Loucy (cell line): Measurements from ENCODE around the gene CLEC2D.
"Not testable (repeated sequence)": the region's sequence is repeated elsewhere in the genome, so short reads cannot be mapped to it uniquely, and the experiment has no call there.

Experiments
- H2AFZ ChIP-seq: fragments of 200-600 bp; sonication (generic); 2 replicates; pipeline ENCODE4 v1.6.0; 2016; ENCODE audit warnings: antibody characterized with exemption, mild to moderate bottlenecking, low read length, moderate library complexity
- H3F3A ChIP-seq: fragments of 200-600 bp; 2 replicates; pipeline ENCODE4 v1.6.0; 2016; ENCODE audit warnings: antibody characterized with exemption, low read depth, mild to moderate bottlenecking
- H3K27me3 ChIP-seq: fragments of 200-600 bp; sonication (generic); 2 replicates; pipeline ENCODE4 v1.6.1; 2014; ENCODE audit warnings: low read length, mild to moderate bottlenecking; ENCODE audit not compliant: insufficient read depth, poor library complexity, severe bottlenecking
- H3K36me3 ChIP-seq: fragments of 200-600 bp; sonication (generic); 2 replicates; pipeline ENCODE4 v1.6.1; 2016; ENCODE audit warnings: low read length; ENCODE audit not compliant: insufficient read depth
- H3K4me1 ChIP-seq: fragments of 200-600 bp; sonication (generic); 2 replicates; pipeline ENCODE4 v1.5.1; 2014; ENCODE audit warnings: low read length, mild to moderate bottlenecking; ENCODE audit not compliant: insufficient read depth, poor library complexity, severe bottlenecking
- H3K4me2 ChIP-seq: fragments of 200-600 bp; sonication (generic); 2 replicates; pipeline ENCODE4 v1.6.0; 2014; ENCODE audit warnings: antibody characterized with exemption, low read length, low read depth, mild to moderate bottlenecking; ENCODE audit not compliant: poor library complexity, severe bottlenecking
- H3K4me3 ChIP-seq: fragments of 200-600 bp; sonication (generic); 2 replicates; pipeline ENCODE4 v1.5.1; 2014; ENCODE audit warnings: low read length, mild to moderate bottlenecking, mixed read lengths; ENCODE audit not compliant: poor library complexity, severe bottlenecking
- H3K79me2 ChIP-seq: fragments of 200-600 bp; sonication (generic); 2 replicates; pipeline ENCODE4 v1.6.1; 2014; ENCODE audit warnings: low read length; ENCODE audit not compliant: insufficient read depth
- H3K9ac ChIP-seq: fragments of 200-600 bp; sonication (generic); 2 replicates; pipeline ENCODE4 v1.6.0; 2014; ENCODE audit warnings: mild to moderate bottlenecking, low read depth, low read length, moderate library complexity; ENCODE audit not compliant: poor library complexity, severe bottlenecking
- H3K9me2 ChIP-seq: fragments of 200-600 bp; sonication (generic); replicated peaks from 2 replicates; pipeline ENCODE4 v1.6.1; 2016; ENCODE audit warnings: low read depth, low read length, mixed read lengths
- H3K9me3 ChIP-seq: fragments of 200-600 bp; sonication (generic); 2 replicates; pipeline ENCODE4 v1.6.1; 2014; ENCODE audit warnings: mild to moderate bottlenecking, antibody characterized with exemption, low read length, low read depth; ENCODE audit not compliant: insufficient read depth
- H4K20me1 ChIP-seq: fragments of 200-600 bp; sonication (generic); 2 replicates; pipeline ENCODE4 v1.6.0; 2014; ENCODE audit warnings: antibody characterized with exemption, low read length, mild to moderate bottlenecking; ENCODE audit not compliant: insufficient read depth, poor library complexity, severe bottlenecking
- CTCF ChIP-seq: fragments of 200-600 bp; sonication (generic); conservative IDR thresholded peaks from 2 replicates; pipeline ENCODE4 v1.5.1; 2014; ENCODE audit warnings: mild to moderate bottlenecking, antibody characterized with exemption, low read length
- EZH2phosphoT487 ChIP-seq: fragments of 200-600 bp; IDR thresholded peaks from 2 replicates; pipeline ENCODE4 v1.6.1; 2018; ENCODE audit warnings: antibody characterized with exemption, mild to moderate bottlenecking, moderate library complexity, borderline replicate concordance

Gene CLEC2D

DNA sequence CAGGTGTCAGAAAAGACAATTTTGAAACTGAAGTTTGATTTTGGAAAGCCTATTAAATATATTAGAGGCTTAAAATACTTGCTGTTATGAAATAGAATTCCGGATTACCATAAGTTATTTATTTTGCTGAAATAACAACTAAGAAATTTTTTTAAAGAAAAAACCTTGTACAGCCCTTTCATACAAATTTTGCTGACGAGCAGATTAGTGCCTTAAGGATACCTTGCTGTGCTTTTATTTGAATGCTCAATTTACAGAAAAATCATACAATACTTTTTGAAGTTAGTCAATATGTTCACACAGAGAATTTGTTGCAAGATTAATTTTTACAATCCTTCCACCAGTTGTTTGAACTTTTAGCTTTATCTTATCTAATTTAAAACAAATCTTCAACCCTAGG is 29.5 kb upstream of the CLEC2D start:
- Histone ChIP-seq H3K9ac (no peak overlapping the region), H3F3A (no peaks in the 10 kb centered on the region), H2AFZ (no peak overlapping the region), H3K9me3 (peaks cover 11% of the 10 kb centered on the region; the same call in 1 of the 2 replicates), H3K79me2 (no peaks in the 10 kb centered on the region), H4K20me1 (no peaks in the 10 kb centered on the region), H3K9me2 (no peaks in the 10 kb centered on the region), H3K4me3 (no peak overlapping the region), H3K4me1 (peaks cover 22% of the 10 kb centered on the region), H3K27me3 (no peaks in the 10 kb centered on the region), H3K4me2 (no peak overlapping the region), H3K36me3 (no peaks in the 10 kb centered on the region)
- no peak for TF ChIP-seq EZH2phosphoT487
- no peak for TF ChIP-seq CTCF

DNA sequence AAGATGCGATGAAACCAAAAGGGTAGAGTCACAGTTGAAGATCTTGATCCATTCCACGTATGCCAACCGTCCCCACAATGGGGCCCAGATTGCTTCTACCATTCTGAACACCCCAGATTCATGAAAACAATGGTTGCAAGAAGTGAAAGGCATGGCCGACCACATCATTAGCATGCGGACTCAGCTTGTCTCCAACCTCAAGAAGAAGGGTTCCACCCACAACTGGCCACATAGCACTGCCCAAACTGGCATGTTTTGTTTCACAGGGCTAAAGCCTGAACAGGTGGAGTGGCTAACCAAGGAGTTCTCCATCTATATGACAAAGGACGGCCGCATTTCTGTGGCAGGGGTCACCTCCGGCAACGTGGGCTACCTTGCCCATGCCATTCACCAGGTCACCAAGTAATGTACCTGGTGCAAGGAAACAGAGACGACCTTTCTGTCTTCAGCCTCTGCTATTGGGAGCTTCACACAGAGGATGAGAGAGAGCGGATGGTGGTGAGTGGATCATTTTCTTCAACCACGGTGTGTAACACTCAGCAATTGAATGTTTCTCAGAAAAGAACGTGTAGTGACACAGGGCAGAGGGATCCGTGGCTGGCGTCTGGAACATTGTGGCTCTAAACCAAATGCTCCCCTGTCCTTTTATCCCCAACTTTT is 26.8 kb upstream of the CLEC2D start:
- TF ChIP-seq EZH2phosphoT487 (no peak), CTCF (no peak)
- Histone ChIP-seq H3K4me3 (no peak overlapping the region), H3K4me1 (peaks cover 33% of the 10 kb centered on the region), H3K4me2 (peak overlapping the region; percentile 51), H3K9me2 (no peaks in the 10 kb centered on the region), H3K9me3 (peaks cover 16% of the 10 kb centered on the region; the same call in 1 of the 2 replicates), H4K20me1 (no peaks in the 10 kb centered on the region), H3K79me2 (no peaks in the 10 kb centered on the region), H3K36me3 (no peaks in the 10 kb centered on the region), H3F3A (peaks cover 12% of the 10 kb centered on the region), H2AFZ (peak overlapping the region; percentile 56; the same call in 1 of the 2 replicates), H3K9ac (no peak overlapping the region), H3K27me3 (no peaks in the 10 kb centered on the region)

DNA sequence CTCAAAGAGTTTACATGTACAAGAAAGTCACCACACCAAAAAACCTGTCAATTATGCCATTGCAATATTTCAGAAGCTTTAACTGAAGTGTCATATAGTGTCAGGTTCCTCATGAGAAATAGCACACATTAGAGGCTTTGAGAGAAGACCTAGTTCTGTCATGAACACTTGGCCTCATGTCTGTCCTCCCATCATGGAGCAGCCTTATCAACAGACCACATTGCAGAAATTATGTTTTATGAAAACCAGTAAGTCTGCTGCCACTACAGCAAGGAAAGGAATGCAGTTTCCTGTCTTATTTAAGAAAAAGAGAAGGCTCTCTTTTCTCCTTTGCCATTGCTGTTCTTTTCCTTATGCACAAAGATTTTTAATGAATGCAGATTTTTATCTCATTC is 26.2 kb upstream of the CLEC2D start:
- no peaks in the 10 kb centered on the region for H3K27me3 ChIP-seq
- H3K4me1 ChIP-seq: peaks cover 34% of the 10 kb centered on the region
- H3K9me3 ChIP-seq: peaks cover 16% of the 10 kb centered on the region; the same call in 1 of the 2 replicates
- H3K36me3 ChIP-seq: no peaks in the 10 kb centered on the region
- H3K79me2 ChIP-seq: no peaks in the 10 kb centered on the region; the same call in 1 of the 2 replicates
- peak overlapping the region; percentile 20 for H3K4me3 ChIP-seq
- H3F3A ChIP-seq: peaks cover 13% of the 10 kb centered on the region
- H4K20me1 ChIP-seq: no peaks in the 10 kb centered on the region
- peak overlapping the region; percentile 51 for H3K4me2 ChIP-seq
- TF ChIP-seq EZH2phosphoT487 (no peak), CTCF (no peak)
- peak overlapping the region; percentile 22 for H3K9ac ChIP-seq
- H3K9me2 ChIP-seq: no peaks in the 10 kb centered on the region
- H2AFZ ChIP-seq: peak overlapping the region; percentile 56

DNA sequence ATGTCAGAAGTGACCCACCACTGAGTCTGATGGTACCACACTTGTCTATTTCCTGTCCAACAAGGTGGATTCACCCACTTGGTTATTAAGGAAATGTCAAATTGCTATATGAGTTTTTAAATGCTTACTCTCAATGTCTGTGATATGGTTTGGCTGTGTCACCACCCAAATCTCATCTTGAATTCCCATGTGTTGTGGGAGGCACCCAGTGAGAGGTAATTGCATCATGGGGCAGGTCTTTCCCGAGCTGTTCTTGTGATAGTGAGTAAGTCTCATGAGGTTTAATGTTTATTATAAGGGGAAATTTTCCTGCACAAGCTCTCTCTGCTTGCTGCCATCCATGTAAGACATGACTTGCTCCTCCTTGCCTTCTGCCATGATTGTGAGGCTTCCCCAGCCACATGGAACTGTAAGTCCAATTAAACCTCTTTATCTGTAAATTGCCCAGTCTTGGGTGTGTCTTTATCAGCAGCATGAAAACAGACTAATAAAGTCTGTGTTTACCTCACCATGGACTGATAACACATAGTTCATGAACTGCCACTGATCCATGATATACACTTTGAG is 24.4 kb upstream of the CLEC2D start:
- H3K4me3 ChIP-seq, H3K27me3 ChIP-seq, H3K4me2 ChIP-seq, H4K20me1 ChIP-seq, H3K9me2 ChIP-seq, H2AFZ ChIP-seq, H3K9ac ChIP-seq, H3K36me3 ChIP-seq: not testable (repeated sequence)
- Histone ChIP-seq H3K9me3 (peaks cover 11% of the 10 kb centered on the region; the same call in 1 of the 2 replicates), H3K79me2 (peaks cover 18% of the 10 kb centered on the region), H3K4me1 (peaks cover 48% of the 10 kb centered on the region), H3F3A (peaks cover 18% of the 10 kb centered on the region)
